Measurements from ENCODE around the gene ZNF581. TPM values are rescaled to one million over a fixed set of nuclear protein-coding genes. Genes with fewer than 3 reads are reported as not detected.
A peak's percentile ranks its signal among the peaks of the same experiment; 100 is the strongest.

ZNF581 gene
- total RNA-seq, 1 experiment from 2014 or later = 7.3 TPM

DNA sequence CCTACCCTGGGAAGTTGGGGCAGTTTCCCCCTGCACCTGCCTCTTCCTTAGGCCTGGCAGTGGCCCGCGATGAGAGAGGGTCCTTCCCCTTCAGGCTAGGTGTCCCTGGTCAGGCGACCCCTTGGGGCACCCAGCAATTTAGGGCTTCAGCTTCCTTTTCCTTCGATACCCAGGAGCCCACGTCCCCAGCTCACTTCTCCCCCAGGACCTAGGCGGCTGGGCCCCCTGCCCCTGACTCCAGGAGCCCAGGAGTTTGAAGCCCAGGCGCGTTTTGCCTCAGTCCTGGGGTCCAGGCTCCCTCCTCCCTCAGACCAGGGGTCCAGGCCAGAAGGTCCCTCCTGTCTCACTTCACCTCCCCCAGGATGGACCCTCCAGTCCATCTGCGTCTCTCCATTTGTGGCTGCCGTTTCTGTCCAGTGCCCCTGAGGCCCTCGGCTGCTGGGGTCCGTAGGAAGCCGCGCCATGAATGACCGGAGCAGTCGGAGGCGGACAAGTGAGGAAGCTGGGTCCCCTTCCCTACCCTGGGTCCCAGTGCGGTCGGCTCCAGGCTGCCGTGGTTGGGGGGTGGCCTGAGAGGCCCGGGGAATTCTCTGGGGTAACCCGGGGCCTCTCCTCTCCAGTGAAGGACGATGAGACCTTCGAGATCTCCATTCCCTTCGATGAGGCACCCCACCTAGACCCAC is 5.3 kb downstream of the ZNF581 start:
- no peak for DNase-seq (ENCODE audit: low spot score)

DNA sequence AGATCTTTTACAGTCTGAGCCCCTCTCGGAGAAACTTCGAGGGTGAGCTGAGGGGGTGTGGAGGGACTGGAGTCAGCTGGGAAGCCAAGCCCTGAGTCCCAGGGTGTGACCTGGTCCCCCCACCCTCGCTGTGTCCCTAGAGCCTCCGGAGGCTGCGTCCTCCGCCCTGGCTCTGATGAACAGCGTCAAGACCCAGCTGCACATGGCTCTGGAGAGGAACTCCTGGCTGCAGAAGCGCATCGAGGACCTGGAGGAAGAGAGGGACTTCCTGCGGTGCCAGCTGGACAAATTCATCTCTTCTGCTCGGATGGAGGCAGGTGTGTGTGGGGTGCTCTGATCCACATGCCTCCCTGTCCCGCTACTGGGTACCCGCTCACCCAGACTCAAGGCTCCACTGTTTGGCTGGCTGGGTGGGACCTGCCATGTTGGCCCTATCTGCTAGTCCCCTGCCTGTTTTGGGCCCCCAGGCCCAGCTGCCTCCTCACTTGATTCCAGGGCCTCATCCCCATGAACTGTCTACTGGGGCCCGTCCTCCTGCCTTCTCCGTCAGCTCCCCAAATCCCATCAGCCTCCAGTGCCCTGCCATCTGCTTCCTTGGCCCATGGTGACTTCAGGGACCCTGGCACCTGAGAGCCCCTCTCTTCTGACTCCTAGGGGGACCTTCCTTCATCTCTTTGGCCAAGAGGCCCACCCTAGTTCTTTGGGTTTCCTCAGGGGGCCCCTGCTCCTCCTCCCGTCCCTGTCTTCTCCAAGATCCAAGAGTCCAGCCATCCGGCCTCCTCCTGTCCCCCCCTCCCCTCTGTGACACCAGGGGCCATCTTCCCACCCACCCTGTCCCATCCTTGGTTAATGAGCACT is 6.0 kb downstream of the ZNF581 start:
- no peak for DNase-seq (ENCODE audit: low spot score)

DNA sequence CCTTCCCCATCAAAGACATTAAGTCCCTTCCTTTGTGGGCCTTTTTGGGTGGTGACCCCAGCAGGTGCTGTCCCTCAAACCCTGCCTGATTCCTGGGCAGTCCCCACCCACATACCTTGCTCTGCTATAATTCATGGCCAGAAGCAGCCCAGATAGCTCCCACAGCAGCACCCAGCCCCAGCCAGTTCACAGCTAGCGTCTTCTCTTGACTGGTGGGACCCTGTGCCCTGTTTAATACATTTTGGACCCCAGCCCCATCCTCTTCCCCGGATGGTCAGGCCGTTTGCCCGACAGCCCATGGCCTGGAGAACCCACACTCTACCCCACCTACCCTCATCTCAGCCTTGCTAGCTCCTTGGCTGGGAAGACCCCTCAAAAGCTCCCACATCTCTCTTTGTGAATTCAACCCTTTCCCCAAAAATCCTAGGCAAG is 6.7 kb downstream of the ZNF581 start:
- no peak for DNase-seq (ENCODE audit: low spot score)

DNA sequence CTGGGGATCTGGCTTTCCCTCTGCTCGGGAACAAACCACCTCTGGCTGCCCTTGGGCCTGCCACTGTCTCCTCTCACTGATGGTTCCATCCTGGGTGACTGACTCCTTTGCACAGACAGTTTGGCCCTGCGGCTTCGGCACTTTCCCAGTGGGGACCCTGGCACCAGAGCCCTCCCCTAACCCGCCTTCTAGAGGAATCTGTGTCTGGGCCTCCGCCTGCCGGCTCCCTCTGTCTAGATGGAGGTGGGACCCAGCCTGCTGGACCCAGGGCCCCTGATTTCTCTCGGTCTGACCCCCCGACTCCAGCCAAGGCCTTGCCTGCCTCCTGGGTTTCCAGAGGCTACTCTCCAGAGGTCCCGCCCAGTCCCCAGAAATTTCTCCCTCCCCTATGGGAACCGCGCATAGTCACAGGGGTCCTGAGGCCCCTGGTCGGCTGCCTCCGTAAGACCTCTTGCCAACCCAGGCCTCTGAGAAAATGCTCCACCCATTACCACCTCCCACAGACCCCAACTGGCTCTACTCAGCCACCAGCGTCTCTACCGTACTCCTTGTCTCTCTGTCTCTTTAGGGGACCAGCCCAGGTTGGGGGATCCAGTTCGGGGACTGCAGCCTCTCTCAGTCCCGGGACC is 7.3 kb downstream of the ZNF581 start:
- DNase-seq (ENCODE audit: low spot score) = no peak

DNA sequence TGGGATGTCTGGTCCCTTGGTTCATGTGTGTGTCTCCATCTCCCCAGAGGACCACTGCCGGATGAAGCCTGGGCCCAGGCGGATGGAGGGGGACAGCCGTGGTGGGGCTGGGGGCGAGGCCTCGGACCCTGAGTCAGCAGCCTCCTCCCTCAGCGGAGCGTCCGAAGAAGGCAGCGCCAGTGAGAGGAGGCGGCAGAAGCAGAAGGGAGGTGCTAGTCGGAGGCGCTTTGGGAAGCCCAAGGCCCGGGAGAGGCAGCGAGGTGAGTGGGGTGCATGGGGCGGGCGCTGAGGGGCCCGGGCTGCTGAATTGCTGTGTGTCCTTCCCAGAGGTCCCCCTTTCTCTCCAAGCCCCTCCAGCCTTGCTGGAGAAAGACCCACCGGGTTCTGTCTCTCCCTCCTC is 7.8 kb downstream of the ZNF581 start:
- DNase-seq (ENCODE audit: low spot score) = no peak

DNA sequence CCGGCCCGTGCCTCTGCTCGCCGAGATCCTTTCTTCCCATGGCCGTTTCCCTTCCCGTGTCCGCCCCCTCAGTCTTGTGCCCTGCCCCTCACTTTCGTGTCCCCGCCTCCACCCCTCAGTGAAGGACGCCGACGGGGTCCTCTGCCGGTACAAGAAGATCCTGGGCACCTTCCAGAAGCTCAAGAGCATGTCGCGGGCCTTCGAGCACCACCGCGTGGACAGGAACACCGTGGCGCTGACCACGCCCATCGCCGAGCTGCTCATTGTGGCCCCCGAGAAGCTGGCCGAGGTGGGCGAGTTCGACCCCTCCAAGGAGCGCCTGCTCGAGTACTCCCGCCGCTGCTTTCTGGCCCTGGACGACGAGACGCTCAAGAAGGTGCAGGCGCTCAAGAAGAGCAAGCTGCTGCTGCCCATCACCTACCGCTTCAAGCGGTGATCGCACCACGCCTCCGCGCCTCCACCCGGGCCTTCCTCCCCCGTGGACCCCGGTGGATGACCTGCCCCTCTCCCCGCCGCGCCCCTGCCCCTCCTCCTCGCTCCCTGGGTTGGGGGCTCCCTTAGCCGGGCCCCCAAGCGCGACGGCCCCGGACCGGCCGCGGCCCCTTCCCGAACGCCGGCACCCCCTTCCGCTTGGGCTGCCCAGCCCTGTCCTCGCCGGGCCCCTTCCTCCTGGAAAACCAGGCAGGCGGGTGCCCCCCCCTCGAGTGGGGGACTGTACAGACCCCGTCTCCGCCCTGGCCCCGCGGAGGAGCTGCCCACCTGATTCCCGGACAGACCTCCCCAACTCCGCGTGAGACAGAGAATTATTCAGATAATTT is 9.1 kb downstream of the ZNF581 start:
- no peak for DNase-seq (ENCODE audit: low spot score)

DNA sequence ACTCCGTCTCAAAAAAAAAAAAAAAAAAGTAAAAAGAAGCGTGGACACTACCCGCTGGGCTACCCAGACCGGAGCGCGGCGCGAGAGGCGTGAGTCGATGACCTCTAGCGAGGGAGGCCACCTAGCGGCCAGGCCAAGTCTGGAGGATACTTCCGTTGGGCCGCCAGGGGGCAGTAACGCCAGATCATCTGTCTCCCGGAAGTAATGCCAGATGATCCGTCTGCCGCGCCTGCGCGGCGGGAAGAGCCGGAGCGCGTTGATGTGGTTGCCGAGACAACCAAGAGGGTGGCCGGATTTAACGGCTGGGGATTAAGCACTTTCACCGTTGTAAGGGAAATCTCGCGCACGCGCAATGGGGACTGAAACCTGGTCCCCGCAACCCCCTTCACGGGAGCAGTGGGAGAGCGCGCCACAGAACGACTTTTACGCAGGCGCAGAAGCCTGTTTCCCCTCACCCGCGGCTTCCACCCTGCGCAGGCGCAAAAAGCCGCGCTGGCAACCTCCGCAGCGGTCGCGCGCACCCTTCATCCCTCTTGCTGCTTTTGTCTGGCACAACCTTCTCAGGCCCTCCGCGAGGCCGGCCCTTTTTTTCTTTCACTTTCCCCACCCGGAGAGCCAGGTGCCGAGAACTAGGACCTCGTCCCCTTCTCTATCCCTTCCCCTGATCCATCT is 10.3 kb downstream of the ZNF581 start:
- peak; percentile 100 for DNase-seq (ENCODE audit: low spot score)

DNA sequence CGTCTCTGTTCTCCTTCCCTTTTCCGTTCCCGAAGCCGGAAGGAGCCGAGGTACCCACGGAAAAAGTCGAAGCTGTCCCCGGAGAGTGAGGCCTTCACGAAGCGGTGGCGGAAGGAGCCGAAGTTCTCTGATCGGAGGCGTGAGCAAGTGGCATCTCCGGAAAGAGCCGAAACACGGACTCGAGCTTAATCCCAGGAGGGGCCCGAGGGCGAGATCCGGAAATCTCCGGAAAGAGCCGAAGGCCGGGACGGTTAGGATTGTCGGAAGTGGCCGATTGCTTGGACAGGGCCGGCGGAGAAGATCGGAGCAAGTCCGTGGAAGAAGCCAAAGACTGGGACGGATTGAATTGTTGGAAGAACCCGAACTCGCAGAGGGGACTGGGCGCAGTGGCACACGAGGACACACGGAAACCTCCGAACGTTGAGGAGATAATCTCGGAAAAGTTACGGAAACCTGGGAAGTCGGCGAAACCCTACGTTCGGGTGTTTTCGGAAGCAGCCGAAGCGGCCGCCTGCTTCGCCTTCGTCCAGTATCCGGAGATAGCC is 10.9 kb downstream of the ZNF581 start:
- peak; percentile 100 for DNase-seq (ENCODE audit: low spot score)

DNA sequence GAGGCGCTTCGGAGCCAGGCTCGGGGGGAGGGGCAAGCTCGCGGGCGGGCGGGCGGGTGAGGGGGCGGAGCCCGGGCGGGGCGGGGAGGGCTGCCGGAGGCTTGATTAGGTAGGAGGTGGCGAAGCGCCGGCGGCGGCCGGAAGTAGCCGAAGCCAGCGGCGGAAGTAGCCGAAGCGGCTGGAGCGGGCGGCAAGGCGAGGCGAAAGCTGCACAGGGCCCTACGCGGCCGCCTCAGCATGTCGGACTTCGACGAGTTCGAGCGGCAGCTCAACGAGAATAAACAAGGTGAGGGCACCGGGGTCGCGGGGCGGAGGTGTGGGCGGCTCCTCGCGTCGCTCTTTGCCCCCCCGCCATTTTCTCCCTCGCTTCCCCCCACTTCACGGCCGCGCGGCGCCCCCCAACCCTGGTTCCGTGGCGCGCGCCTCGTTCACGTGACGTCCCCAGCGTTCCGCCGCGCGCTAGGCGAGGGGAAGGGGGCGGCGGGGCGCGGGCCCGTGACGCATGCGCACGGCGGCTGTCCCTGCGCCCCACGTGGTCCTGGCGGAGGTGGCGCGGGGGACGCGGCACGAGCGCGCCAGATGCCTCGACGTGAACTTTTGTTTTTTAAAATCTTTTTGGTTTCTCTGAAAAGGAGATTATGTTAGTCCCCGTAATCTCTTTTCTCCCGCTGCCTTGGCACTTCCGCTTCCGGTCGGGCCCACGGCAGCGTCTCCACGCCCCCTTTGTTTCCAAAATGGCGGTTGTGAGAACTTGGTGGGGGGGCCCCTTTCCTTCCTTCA is 11.6 kb downstream of the ZNF581 start, which contains the start of gene U2AF2:
U2AF2 (plus strand) TSS at position 168 of the 780 bp plus-strand sequence; CDS start at position 238, 70 bp downstream.
- DNase-seq (ENCODE audit: low spot score) = peak; percentile 74

DNA sequence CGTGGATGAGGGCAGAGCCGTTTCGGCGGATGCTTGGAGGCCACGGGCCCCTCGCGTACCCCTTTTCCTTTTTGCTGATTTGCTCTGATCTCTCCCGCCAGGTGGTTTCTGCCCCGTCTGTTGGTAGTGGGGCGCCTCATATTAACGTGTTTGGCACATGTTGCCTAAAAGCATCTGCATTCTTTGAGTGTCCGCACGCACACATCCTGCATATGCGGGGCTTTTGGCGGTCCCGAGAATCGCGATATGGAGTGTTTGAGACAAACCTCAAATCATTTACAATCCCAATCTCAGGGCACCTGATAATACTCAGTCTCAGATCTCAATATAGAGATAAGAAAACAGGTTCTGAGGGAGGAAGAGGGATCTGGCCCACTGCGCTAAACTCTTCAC is 12.2 kb downstream of the ZNF581 start:
- DNase-seq (ENCODE audit: low spot score) = no peak

DNA sequence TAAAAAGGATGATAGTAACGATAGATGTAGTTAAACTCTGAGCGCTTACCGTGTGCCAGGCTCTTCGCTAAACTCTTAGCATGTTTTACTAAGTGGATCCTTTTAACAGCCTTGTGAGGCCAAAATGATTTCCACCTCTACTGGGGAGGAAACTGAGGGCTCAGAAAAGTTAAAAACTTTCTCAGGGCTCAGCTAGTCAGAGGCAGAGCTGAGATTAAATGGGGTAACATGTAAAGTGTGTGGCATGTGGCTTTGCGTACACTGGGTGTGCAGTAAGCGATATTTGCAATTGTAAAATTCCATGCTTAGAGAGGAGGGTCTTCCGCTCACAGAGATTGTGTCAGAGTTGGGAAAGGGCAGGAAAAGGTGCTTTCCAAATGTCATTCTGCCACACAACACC is 13.1 kb downstream of the ZNF581 start:
- DNase-seq (ENCODE audit: low spot score) = no peak

DNA sequence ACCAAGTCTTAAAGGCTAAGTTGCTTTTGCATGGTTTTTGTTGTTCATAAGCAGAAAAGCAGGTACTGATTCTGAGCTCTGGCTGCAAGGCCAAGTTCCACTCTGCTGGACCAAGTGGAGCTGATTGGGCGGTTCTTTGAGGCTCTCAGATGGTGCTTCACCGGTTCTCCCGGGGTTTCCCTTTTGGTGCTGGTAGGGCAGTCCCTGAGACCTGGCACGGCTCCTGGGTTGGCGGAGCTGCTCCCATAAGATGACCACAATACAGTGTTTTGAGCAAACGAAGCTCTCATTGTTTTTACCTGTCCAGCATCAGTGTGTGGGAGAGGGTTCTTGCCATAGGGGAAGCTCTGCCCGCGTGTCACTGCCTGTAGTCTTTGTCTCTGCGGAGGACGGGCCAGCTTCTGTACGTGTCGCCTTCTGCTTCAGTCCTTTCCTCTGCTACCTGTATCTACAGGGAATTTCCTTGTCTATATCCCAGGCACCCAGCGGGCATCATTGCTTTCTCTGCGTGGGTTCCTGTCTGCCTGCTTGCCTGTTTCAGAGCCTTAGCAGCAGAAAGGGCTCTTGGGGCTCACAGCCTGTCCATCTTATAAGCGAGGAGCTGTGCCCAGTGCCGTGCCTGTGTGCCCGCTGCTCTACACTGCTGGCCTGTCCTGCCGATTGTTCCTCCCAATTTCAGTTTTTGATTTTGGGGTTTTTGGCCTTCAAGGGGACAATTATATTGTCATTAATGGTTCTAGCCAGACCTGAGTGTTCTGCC is 13.7 kb downstream of the ZNF581 start:
- no peak for DNase-seq (ENCODE audit: low spot score)

DNA sequence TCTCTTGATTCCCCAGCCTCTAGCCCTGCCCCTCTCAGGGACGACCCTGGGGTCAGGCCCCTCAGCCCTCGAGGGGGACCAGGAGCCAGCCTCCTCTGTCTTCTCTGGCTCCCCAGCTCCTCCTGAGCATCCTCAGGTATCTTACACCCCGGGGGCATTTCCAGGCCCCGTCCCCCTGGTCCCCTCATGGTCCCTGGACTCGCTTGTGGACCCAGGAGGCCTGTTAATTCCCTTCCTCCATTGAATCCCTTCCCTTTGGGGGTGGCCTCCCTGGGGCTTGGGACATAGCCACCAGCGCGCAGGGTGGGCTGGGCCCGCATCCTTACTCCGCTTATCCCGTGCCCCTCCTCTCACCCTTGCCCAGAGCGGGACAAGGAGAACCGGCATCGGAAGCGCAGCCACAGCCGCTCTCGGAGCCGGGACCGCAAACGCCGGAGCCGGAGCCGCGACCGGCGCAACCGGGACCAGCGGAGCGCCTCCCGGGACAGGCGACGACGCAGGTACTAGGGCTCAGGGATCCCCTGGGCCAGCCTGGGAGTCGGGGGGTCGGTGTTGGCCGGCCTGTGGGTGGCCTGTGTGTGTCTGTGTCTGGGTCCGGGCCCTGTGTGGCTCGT is 15.5 kb downstream of the ZNF581 start:
- no peak for DNase-seq (ENCODE audit: low spot score)

DNA sequence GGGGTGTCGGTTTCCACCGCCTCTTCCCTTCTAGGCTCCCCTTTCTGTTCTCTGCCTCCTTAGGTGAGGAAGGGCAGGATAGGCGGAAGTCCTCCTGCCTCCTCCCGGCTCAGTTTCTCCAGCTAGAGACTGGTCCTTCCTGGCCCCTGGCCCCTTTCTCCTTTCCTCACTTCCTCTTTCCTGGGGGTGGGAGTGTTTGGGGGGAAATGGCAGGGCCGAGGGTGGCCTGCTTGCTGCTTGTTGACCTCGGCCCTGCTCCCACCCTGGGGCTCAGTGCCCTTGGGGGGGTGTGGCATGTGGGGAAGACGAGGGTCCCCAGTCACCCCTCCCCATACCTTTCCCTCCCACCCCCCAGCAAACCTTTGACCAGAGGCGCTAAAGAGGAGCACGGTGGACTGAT is 16.4 kb downstream of the ZNF581 start:
- DNase-seq (ENCODE audit: low spot score) = no peak

DNA sequence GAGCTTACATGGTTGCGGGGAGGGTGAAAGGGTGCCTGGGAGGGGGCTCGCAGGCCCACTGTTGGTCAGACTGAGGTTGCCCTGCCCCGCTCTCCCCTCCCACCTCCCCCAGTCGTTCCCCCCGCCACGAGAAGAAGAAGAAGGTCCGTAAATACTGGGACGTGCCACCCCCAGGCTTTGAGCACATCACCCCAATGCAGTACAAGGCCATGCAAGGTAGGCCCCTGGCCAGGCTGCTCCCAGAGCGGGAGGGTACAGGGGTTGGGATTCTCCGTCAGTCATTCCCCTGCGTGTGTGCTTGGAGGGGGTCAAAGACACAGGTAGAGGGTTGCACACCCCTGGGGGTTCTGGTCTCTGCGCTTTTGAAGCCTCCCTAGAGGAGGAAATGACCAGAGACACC is 17.0 kb downstream of the ZNF581 start:
- DNase-seq (ENCODE audit: low spot score) = no peak

DNA sequence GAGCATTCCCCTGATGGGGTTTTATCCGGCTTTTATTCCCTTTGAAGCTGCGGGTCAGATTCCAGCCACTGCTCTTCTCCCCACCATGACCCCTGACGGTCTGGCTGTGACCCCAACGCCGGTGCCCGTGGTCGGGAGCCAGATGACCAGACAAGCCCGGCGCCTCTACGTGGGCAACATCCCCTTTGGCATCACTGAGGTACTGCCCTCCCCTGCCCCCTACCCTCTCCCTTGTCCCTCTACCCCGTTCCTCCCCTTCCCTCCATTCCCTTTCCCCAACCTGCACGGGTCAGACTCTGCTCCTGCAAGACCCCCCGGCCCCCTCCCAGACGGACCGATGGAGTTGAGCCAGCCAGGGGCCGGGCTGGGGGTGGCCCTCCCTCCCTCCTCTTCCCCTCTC is 17.5 kb downstream of the ZNF581 start:
- DNase-seq (ENCODE audit: low spot score) = no peak

DNA sequence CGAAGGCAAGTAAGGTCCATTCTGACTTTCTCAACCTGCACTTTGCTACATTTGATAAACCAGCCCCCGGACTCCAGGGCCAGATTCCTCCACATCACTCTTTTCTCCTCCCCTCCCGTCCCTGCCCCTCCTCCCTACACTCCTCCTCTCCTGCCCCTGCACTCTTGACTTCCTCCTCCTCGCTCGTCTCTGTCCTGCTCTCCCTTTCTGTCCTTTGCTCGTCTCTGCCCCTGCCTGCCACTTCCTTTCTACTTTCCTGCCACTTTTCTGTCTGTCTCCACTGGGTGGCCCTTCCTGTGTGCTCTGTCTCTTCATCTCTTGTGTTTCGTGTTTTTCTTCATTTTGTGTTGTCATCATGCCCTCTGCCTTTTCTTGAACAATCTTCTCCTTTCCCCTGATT is 18.4 kb downstream of the ZNF581 start:
- DNase-seq (ENCODE audit: low spot score) = no peak

DNA sequence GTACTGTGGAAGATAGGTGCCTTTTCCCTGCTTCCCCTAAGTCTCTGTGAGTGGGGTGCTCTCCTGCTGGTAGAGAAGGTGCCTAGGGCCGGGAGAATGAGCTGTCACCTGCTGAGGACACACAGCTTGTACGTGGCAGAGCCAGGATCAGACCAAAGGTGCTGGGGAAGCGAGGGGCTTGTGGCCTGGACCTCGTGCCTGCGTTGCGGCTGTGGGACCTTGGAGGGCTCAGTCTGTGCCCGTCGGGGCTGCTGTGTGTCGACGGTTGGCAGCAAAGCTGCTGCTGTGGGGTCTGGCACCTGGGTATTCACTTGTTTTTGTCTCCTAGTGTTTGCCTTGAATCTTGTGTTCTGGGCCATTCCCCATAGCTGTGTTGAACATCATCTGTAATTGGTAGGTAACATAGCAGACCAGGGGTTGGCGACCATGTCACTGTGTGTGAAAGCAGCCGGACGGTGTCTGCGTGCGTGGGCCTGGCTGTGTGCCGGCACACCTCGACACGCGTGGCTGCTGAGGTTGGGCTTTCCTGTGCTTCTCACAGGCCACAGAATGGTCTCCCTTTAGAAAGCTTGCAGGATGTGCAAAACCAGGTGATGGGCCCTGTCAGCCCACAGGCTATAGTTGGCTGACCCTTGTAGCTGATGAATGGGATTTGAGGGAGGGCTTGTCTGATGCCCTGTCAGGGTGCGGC is 20.5 kb downstream of the ZNF581 start:
- no peak for DNase-seq (ENCODE audit: low spot score)

Measured in A172 (cell line).